ENCODE measurements around the gene HSD17B7. TPM values are rescaled to one million over a fixed set of nuclear protein-coding genes. Genes with fewer than 3 reads are reported as not detected.

HSD17B7 gene
- total RNA-seq, 1 donor from 2014 or later = 10.9 TPM

- Histone ChIP-seq H3K79me2 (ENCODE audit: insufficient read depth, low read length) (no peaks in the 10 kb centered on the region), H3K36me3 (ENCODE audit: insufficient read depth, low read length) (no peaks in the 10 kb centered on the region), H3K4me2 (ENCODE audit: low read length) (no peak overlapping the region), H3K9me3 (ENCODE audit: insufficient read depth, low read depth, low read length) (no peaks in the 10 kb centered on the region), H3K4me1 (ENCODE audit: insufficient read depth, low read length) (peaks cover 25% of the 10 kb centered on the region), H3K9ac (ENCODE audit: low read length) (no peak overlapping the region), H3K4me3 (ENCODE audit: insufficient read depth, low read depth, low read length) (no peak overlapping the region), H4K20me1 (ENCODE audit: insufficient read depth, low read length) (no peaks in the 10 kb centered on the region), H3K27me3 (ENCODE audit: insufficient read depth, low read length) (no peaks in the 10 kb centered on the region), H3K27ac (ENCODE audit: low read depth, low read length) (no peak overlapping the region), H2AFZ (ENCODE audit: low read depth, low read length) (peak overlapping the region; percentile 43)
- Mint-ChIP-seq H3K4me1 (ENCODE audit: low read depth, unreplicated experiment) (peaks cover 3% of the 10 kb centered on the region), H3K4me3 (ENCODE audit: unreplicated experiment) (no peak overlapping the region), H3K9me3 (ENCODE audit: unreplicated experiment) (no peaks in the 10 kb centered on the region), H3K27ac (ENCODE audit: unreplicated experiment) (no peak overlapping the region), H3K36me3 (ENCODE audit: low read depth, unreplicated experiment) (no peaks in the 10 kb centered on the region), H3K27me3 (ENCODE audit: low read depth, unreplicated experiment) (no peaks in the 10 kb centered on the region)
- FAIRE-seq (no peak), DNase-seq (ENCODE audit: low read depth) (no peak)
- TF ChIP-seq CTCF (IDR thresholded peaks at IDR 0.05; ENCODE audit: insufficient read depth, low read depth, low read length) = no peak
These were observed 71.1 kb downstream of the HSD17B7 start for GRCh38 chr1:162861625-162862024.

Other genes starting within 250 kb of the HSD17B7 start
- gene UAP1, start 229.0 kb upstream of the HSD17B7 start, total RNA-seq = 88.8 and 103 TPM in 2 replicates
- 15.3 and 23.2 TPM in 2 replicates for gene DDR2, start 158.2 kb upstream of the HSD17B7 start, total RNA-seq
- gene CCDC190, start 70.5 kb downstream of the HSD17B7 start, total RNA-seq = not detected in 2 replicates

Measured in astrocyte (in vitro differentiated cells and primary cell).